H1 (cell line): ENCODE results near the gene DNLZ.

Source experiments
- ATF3 ChIP-seq: IDR thresholded peaks from 2 replicates; pipeline ENCODE4 v1.6.1; 2011; ENCODE audit warnings: low read depth, mild to moderate bottlenecking, low read length; ENCODE audit not compliant: insufficient read depth
- CBX5 ChIP-seq: fragments of 300-800, 300-1000 bp; sonication (generic); IDR thresholded peaks from 2 replicates; pipeline ENCODE4 v1.7.1; 2016; ENCODE audit warnings: antibody characterized with exemption, low read length, low read depth
- CEBPB ChIP-seq: IDR thresholded peaks from 2 replicates; pipeline ENCODE4 v1.6.1; 2012; ENCODE audit warnings: low read depth, low read length
- CTCF ChIP-seq, 3 experiments: IDR thresholded peaks; 1 replicate in 2 of 3; 2 replicates in 1 of 3; pipeline versions ENCODE4 v1.5.1 to v1.6.1; 2011; ENCODE audit warnings: low read length in 3 of 3, mild to moderate bottlenecking in 3 of 3, inconsistent platforms in 2 of 3, low read depth in 1 of 3, moderate library complexity in 1 of 3; ENCODE audit not compliant: insufficient read depth in 1 of 3; ENCODE audit errors: control extremely low read depth in 1 of 3
- EZH2 ChIP-seq: fragments of 200-600 bp; sonication (generic); IDR thresholded peaks from 2 replicates; pipeline ENCODE4 v1.7.1; 2012; ENCODE audit warnings: low read depth, mild to moderate bottlenecking, moderate library complexity, low read length, inconsistent platforms; ENCODE audit not compliant: severe bottlenecking
- GABPA ChIP-seq: IDR thresholded peaks from 2 replicates; pipeline ENCODE4 v1.6.1; 2011; ENCODE audit warnings: mild to moderate bottlenecking, low read length, moderate library complexity, borderline replicate concordance; ENCODE audit not compliant: insufficient read depth
- MAFK ChIP-seq: IDR thresholded peaks from 2 replicates; pipeline ENCODE4 v1.6.1; 2012; ENCODE audit warnings: low read depth, mild to moderate bottlenecking, improper control_type of control experiment, low read length
- MAX ChIP-seq: IDR thresholded peaks from 2 replicates; pipeline ENCODE4 v1.6.1; 2012; ENCODE audit warnings: inconsistent platforms
- POLR2AphosphoS5 ChIP-seq: IDR thresholded peaks from 2 replicates; pipeline ENCODE4 v1.6.1; 2011; ENCODE audit warnings: low read depth, low read length
- RXRA ChIP-seq: IDR thresholded peaks from 2 replicates; pipeline ENCODE4 v1.6.1; 2011; ENCODE audit warnings: low read depth, mild to moderate bottlenecking, low read length, moderate library complexity; ENCODE audit not compliant: insufficient read depth
- SIN3A ChIP-seq, 2 experiments: IDR thresholded peaks in 1 of 2; conservative IDR thresholded peaks in 1 of 2; 2 replicates each; pipeline ENCODE4 v1.6.1; 2011 to 2012; ENCODE audit warnings: low read length in 2 of 2, improper control_type of control experiment in 1 of 2, low read depth in 1 of 2, mild to moderate bottlenecking in 1 of 2
- SP1 ChIP-seq: IDR thresholded peaks from 2 replicates; pipeline ENCODE4 v1.6.1; 2011; ENCODE audit warnings: low read depth, low read length
- SRF ChIP-seq: IDR thresholded peaks from 2 replicates; pipeline ENCODE4 v1.6.1; 2011; ENCODE audit warnings: mild to moderate bottlenecking, low read depth, low read length, moderate library complexity

- TF ChIP-seq RXRA = no peak
- no peak for TF ChIP-seq SP1
- no peak for TF ChIP-seq MAFK
- TF ChIP-seq GABPA = no peak
- no peak for TF ChIP-seq SRF
- TF ChIP-seq POLR2AphosphoS5 = peak; percentile 26; the same call in 1 of the 2 replicates
- no peak for TF ChIP-seq CEBPB
- TF ChIP-seq EZH2 = no peak
- TF ChIP-seq ATF3 = no peak
- TF ChIP-seq MAX = no peak
- TF ChIP-seq CBX5 = no peak
- no peak for TF ChIP-seq SIN3A (conservative IDR thresholded peaks at IDR 0.05 in 1 of 2, IDR thresholded peaks at IDR 0.05 in 1 of 2; ENCODE audit: low read depth in 1 of 2, low read length in 2 of 2)
- TF ChIP-seq CTCF (IDR thresholded peaks at IDR 0.05; ENCODE audit: control extremely low read depth in 1 of 3, insufficient read depth in 1 of 3, low read depth in 1 of 3, low read length in 3 of 3) = no peak
Observed at GRCh38 chr9:136401173-136401922, 37.8 kb upstream of the DNLZ start.
